CD4-positive, alpha-beta T cell (primary cell): ENCODE results near the gene GPR15LG. TPM values are rescaled to one million over a fixed set of nuclear protein-coding genes. Genes with fewer than 3 reads are reported as not detected.
"Not testable (repeated sequence)": the region's sequence is repeated elsewhere in the genome, so short reads cannot be mapped to it uniquely, and the experiment has no call there.

Source experiments
- ATAC-seq: fragments of 200-7000 bp; cut with Tn5 transposase; one replicate; pipeline ENCODE4 v1.10.0; 2022; ENCODE audit warnings: mild to moderate bottlenecking; ENCODE audit not compliant: poor library complexity
- CTCF ChIA-PET: fragments of 350-600 bp; sonication (Branson Sonifier 250); formaldehyde crosslinking; loops from one replicate; lab custom pipeline; 2021; ENCODE audit warnings: antibody characterized with exemption, inconsistent platforms; lab: Charles Lee
- POLR2A ChIA-PET: fragments of 350-600 bp; sonication (Branson Sonifier 250); formaldehyde crosslinking; loops from one replicate; lab custom pipeline; 2021; ENCODE audit warnings: antibody characterized with exemption, inconsistent platforms; lab: Charles Lee
- DNase-seq, 14 experiments: peaks; one replicate each; pipeline ENCODE4 v3.0.0-alpha.2; 2013 to 2020; ENCODE audit warnings: mixed read lengths in 2 of 14
- H3K27ac ChIP-seq, 2 donors: one replicate each; pipeline versions ENCODE4 v1.5.1 to v1.7.0; 2013; ENCODE audit warnings: low read length in 2 of 2, low read depth in 1 of 2, mild to moderate bottlenecking in 1 of 2
- H3K27me3 ChIP-seq, 2 experiments: 1 replicate in 1 of 2; 2 replicates in 1 of 2; pipeline versions ENCODE4 v1.6.1 to v1.7.0; 2013; ENCODE audit warnings: low read length in 2 of 2, control low read depth in 1 of 2, mild to moderate bottlenecking in 1 of 2, moderate library complexity in 1 of 2; ENCODE audit not compliant: insufficient read depth in 2 of 2, control insufficient read depth in 1 of 2
- H3K36me3 ChIP-seq: one replicate; pipeline ENCODE4 v1.6.1; 2013; ENCODE audit warnings: low read length, control low read depth; ENCODE audit not compliant: insufficient read depth
- H3K4me1 ChIP-seq: one replicate; pipeline ENCODE4 v1.6.1; 2013; ENCODE audit warnings: low read length, control low read depth; ENCODE audit not compliant: insufficient read depth
- H3K4me3 ChIP-seq: one replicate; pipeline ENCODE4 v1.5.1; 2013; ENCODE audit warnings: mild to moderate bottlenecking, low read length, moderate library complexity
- H3K9me3 ChIP-seq, 2 experiments: 1 replicate in 1 of 2; 2 replicates in 1 of 2; pipeline versions ENCODE4 v1.6.1 to v1.7.0; 2013; ENCODE audit warnings: low read length in 2 of 2, mild to moderate bottlenecking in 2 of 2, control low read depth in 1 of 2, moderate library complexity in 1 of 2; ENCODE audit not compliant: control insufficient read depth in 1 of 2, insufficient read depth in 1 of 2
- H3K27ac Mint-ChIP-seq: one replicate; pipeline ENCODE4 v1.8.0; 2020; ENCODE audit warnings: mixed read lengths
- H3K27me3 Mint-ChIP-seq: one replicate; pipeline ENCODE4 v1.8.0; 2021; ENCODE audit warnings: mixed read lengths
- H3K36me3 Mint-ChIP-seq: one replicate; pipeline ENCODE4 v1.8.0; 2021; ENCODE audit warnings: low read depth, mixed read lengths
- H3K4me1 Mint-ChIP-seq: one replicate; pipeline ENCODE4 v1.8.0; 2021; ENCODE audit warnings: low read depth, mixed read lengths
- H3K4me3 Mint-ChIP-seq: one replicate; pipeline ENCODE4 v1.8.0; 2020; ENCODE audit warnings: mild to moderate bottlenecking, mixed read lengths
- H3K9me3 Mint-ChIP-seq: one replicate; pipeline ENCODE4 v1.8.0; 2020; ENCODE audit warnings: mixed read lengths
- CTCF ChIP-seq: fragments of 200-600 bp; IDR thresholded peaks from one replicate; pipeline ENCODE4 v1.8.0; 2022; ENCODE audit warnings: antibody characterized with exemption, mild to moderate bottlenecking
- intact Hi-C, 2 experiments: fragments of 100-400 bp; cut with DNase I in 1 of 2; cut with micrococcal nuclease in 1 of 2; formaldehyde crosslinking; loops; one replicate each; pipeline versions ENCODE4 v1.15.1 to v1.9.0; 2023 to 2025; cut with DNase I, micrococcal nuclease
- total RNA-seq, 174 experiments: library from RNA in 2 of 174; stranded (reverse) in 2 of 174; gene quantifications; one replicate each; pipeline ENCODE4 v1.2.3 and lab custom pipeline; 2021 to 2026

Gene GPR15LG
- total RNA-seq, 2 experiments from 2014 or later = not detected

- CTCF ChIA-PET = interaction anchor here (1.0 to 1.4 kb wide), 5 partner anchors 9 to 108 kb away, joined by 3 to 10 read pairs (median 5); partner anchors contain the start of gene GHITM
- ATAC-seq (peak; percentile 78), DNase-seq (peak in 4 of 14 experiments; percentile 19 to 72 (median 61))
- H3K4me3 ChIP-seq, H3K9me3 ChIP-seq, H3K9me3 Mint-ChIP-seq, H3K27ac ChIP-seq, H3K27ac Mint-ChIP-seq, H3K4me1 ChIP-seq, H3K27me3 ChIP-seq, H3K4me3 Mint-ChIP-seq, H3K27me3 Mint-ChIP-seq: not testable (repeated sequence)
- H3K4me1 Mint-ChIP-seq = peaks cover 16% of the 10 kb centered on the region
- peak; percentile 81 for TF ChIP-seq CTCF
- intact Hi-C loops = loop anchor here in 1 of 2 experiments (1.0 to 5.0 kb wide), 2 partner anchors 44 to 57 kb away; partner anchors contain the start of gene CDHR1
- POLR2A ChIA-PET = interaction anchor here (0.9 to 3.5 kb wide), 4 partner anchors 8 to 181 kb away, joined by 3 to 27 read pairs (median 6); partner anchors contain the start of gene GHITM
- H3K36me3 Mint-ChIP-seq = peaks cover 90% of the 10 kb centered on the region
- peaks cover 95% of the 10 kb centered on the region for H3K36me3 ChIP-seq
Observed at GRCh38 chr10:84148006-84148597, 25.5 kb upstream of the GPR15LG start.

- Mint-ChIP-seq H3K4me1 (peaks cover 14% of the 10 kb centered on the region), H3K9me3 (no peaks in the 10 kb centered on the region), H3K4me3 (no peak overlapping the region), H3K27me3 (no peaks in the 10 kb centered on the region), H3K27ac (no peak overlapping the region), H3K36me3 (peaks cover 90% of the 10 kb centered on the region)
- ATAC-seq = no peak
- H3K4me1 ChIP-seq = no peaks in the 10 kb centered on the region
- peaks cover 94% of the 10 kb centered on the region for H3K36me3 ChIP-seq
- ChIA-PET POLR2A (interaction anchor here (1.2 to 3.5 kb wide), 2 partner anchors 11 to 28 kb away, joined by 4 to 27 read pairs; partner anchors contain the start of gene GHITM), CTCF (interaction anchor here (1.6 kb wide), 1 partner anchor 57 kb away, joined by 3 read pairs; no protein-coding TSS in a partner anchor)
- H3K27ac ChIP-seq = no peak overlapping the region
- H3K27me3 ChIP-seq = no peaks in the 10 kb centered on the region
- no peak overlapping the region for H3K4me3 ChIP-seq
- intact Hi-C loops = loop anchor here (5.0 to 10.0 kb wide), 2 partner anchors 42 to 385 kb away; partner anchors contain the start of gene CDHR1 (in 1 of the 2)
- no peaks in the 10 kb centered on the region for H3K9me3 ChIP-seq
- no peak for DNase-seq
- no peak for TF ChIP-seq CTCF
Observed at GRCh38 chr10:84149854-84150253, 23.7 kb upstream of the GPR15LG start.

GRCh38 chr10:84152769-84153168 lies 20.8 kb upstream of the GPR15LG start:
- ChIA-PET POLR2A (no interaction called here), CTCF (no interaction called here)
- Mint-ChIP-seq H3K4me1 (peaks cover 13% of the 10 kb centered on the region), H3K9me3 (no peaks in the 10 kb centered on the region), H3K4me3 (no peak overlapping the region), H3K36me3 (peaks cover 71% of the 10 kb centered on the region), H3K27ac (no peak overlapping the region), H3K27me3 (no peaks in the 10 kb centered on the region)
- no peak overlapping the region for H3K4me3 ChIP-seq
- ATAC-seq (no peak), DNase-seq (no peak)
- H3K27me3 ChIP-seq = no peaks in the 10 kb centered on the region
- H3K4me1 ChIP-seq = no peaks in the 10 kb centered on the region
- no peak overlapping the region for H3K27ac ChIP-seq
- H3K36me3 ChIP-seq = peaks cover 70% of the 10 kb centered on the region
- intact Hi-C loops = loop anchor here in 1 of 2 experiments (10.0 kb wide), 1 partner anchor 382 kb away; no protein-coding TSS in a partner anchor
- no peaks in the 10 kb centered on the region for H3K9me3 ChIP-seq
- no peak for TF ChIP-seq CTCF
